Gastrocnemius medialis (tissue), 4 donors: ENCODE data around the gene PTGR3. TPM values are rescaled to one million over a fixed set of nuclear protein-coding genes. Genes with fewer than 3 reads are reported as not detected.

Experiments
- ATAC-seq, 2 donors: fragments of 150-250 bp; one replicate each; pipeline ENCODE4 v1.9.1; 2016
- DNase-seq, 2 donors: peaks; one replicate each; pipeline ENCODE4 v3.0.0-alpha.2; 2019
- H3K27ac ChIP-seq, 4 donors: fragments of 200-600 bp; sonication (generic); 1 replicate in 1 of 4; 2 replicates in 3 of 4; pipeline ENCODE4 v1.5.1; 2016 to 2018; ENCODE audit warnings: mild to moderate bottlenecking in 2 of 4, moderate library complexity in 1 of 4
- H3K27me3 ChIP-seq, 3 donors: fragments of 200-600 bp; sonication (generic) in 2 of 3; 1 replicate in 1 of 3; 2 replicates in 2 of 3; pipeline versions ENCODE4 v1.5.1 to v1.6.0; 2016 to 2019; ENCODE audit warnings: mild to moderate bottlenecking in 1 of 3, moderate library complexity in 1 of 3
- H3K36me3 ChIP-seq, 2 donors: fragments of 200-600 bp; sonication (generic) in 1 of 2; one replicate each; pipeline ENCODE4 v1.5.1; 2017 to 2018
- H3K4me1 ChIP-seq, 2 donors: fragments of 200-600 bp; sonication (generic) in 1 of 2; one replicate each; pipeline ENCODE4 v1.5.1; 2016 to 2017; ENCODE audit warnings: mild to moderate bottlenecking in 2 of 2
- H3K4me3 ChIP-seq, 4 donors: fragments of 200-600 bp; sonication (generic) in 3 of 4; 1 replicate in 1 of 4; 2 replicates in 3 of 4; pipeline ENCODE4 v1.5.1; 2016 to 2019; ENCODE audit warnings: mild to moderate bottlenecking in 2 of 4
- H3K9me3 ChIP-seq, 3 donors: fragments of 200-600 bp; sonication (generic) in 2 of 3; 1 replicate in 1 of 3; 2 replicates in 2 of 3; pipeline ENCODE4 v1.5.1; 2016 to 2019
- CTCF ChIP-seq, 5 experiments: fragments of 450-650 bp in 3 of 5; fragments of 200-600 bp in 2 of 5; sonication (generic) in 2 of 5; IDR thresholded peaks in 4 of 5; conservative IDR thresholded peaks in 1 of 5; 1 replicate in 4 of 5; 2 replicates in 1 of 5; pipeline ENCODE4 v1.5.1; 2016 to 2019; ENCODE audit warnings: antibody characterized with exemption in 5 of 5, mild to moderate bottlenecking in 3 of 5, moderate library complexity in 3 of 5
- POLR2A ChIP-seq, 2 donors: fragments of 450-650 bp; IDR thresholded peaks; one replicate each; pipeline ENCODE4 v1.6.1; 2017; ENCODE audit warnings: antibody characterized with exemption in 2 of 2, mild to moderate bottlenecking in 2 of 2, moderate library complexity in 2 of 2
- in situ Hi-C, 4 donors: fragments of 200-750 bp; cut with MboI; loops; one replicate each; pipeline versions ENCODE4 v1.15.0 to v1.8.0; 2017; ENCODE audit warnings: low sequenced_read_pairs in 4 of 4
- intact Hi-C: fragments of 100-400 bp; cut with DNase I; formaldehyde crosslinking; loops from one replicate; pipeline ENCODE4 v1.15.1; 2023; ENCODE audit warnings: low total_unique reads
- total RNA-seq, 4 donors: library from RNA; depleted of rRNA; stranded (reverse); fragments of >200 nt; gene quantifications; one replicate each; pipeline versions ENCODE4 v1.1.0 to v1.2.3, GENCODE V29; 2016

PTGR3 gene
- total RNA-seq, 4 donors from 2014 or later, result 25.7 to 34.0 (median 29.9) TPM

GRCh38 chr18:75250471-75250821 lies 41.5 kb upstream of the PTGR3 start:
- H3K27ac ChIP-seq, result peak overlapping the region in 1 of 4 donors; percentile 22

GRCh38 chr18:75249672-75250470 lies 40.9 kb upstream of the PTGR3 start:
- no peak overlapping the region for H3K4me3 ChIP-seq
- intact Hi-C loops (no loop called here), in situ Hi-C loops (loop anchor here in 1 of 4 donors (5.0 kb wide), 1 partner anchor 43 kb away; the partner anchor contains the start of gene PTGR3)
- no peaks in the 10 kb centered on the region for H3K36me3 ChIP-seq
- H3K27ac ChIP-seq, result peak overlapping the region in 1 of 4 donors; percentile 22
- H3K27me3 ChIP-seq, result no peaks in the 10 kb centered on the region
- TF ChIP-seq CTCF (IDR thresholded peaks at IDR 0.05 in 4 of 5, conservative IDR thresholded peaks at IDR 0.05 in 1 of 5), result no peak
- no peak for TF ChIP-seq POLR2A (IDR thresholded peaks at IDR 0.05)
- ATAC-seq (no peak), DNase-seq (no peak)
- peaks cover 55 to 58% of the 10 kb centered on the region in 2 donors for H3K4me1 ChIP-seq
- no peaks in the 10 kb centered on the region for H3K9me3 ChIP-seq

More at GRCh38 chr18:75250471-75250821, 41.5 kb upstream of the PTGR3 start:
- in situ Hi-C loops (loop anchor here in 1 of 4 donors (5.0 kb wide), 1 partner anchor 43 kb away; the partner anchor contains the start of gene PTGR3), intact Hi-C loops (no loop called here)
- ATAC-seq (no peak), DNase-seq (no peak)
- Histone ChIP-seq H3K4me3 (no peak overlapping the region), H3K4me1 (peaks cover 52 to 56% of the 10 kb centered on the region in 2 donors), H3K9me3 (no peaks in the 10 kb centered on the region), H3K36me3 (no peaks in the 10 kb centered on the region), H3K27me3 (no peaks in the 10 kb centered on the region)
- no peak for TF ChIP-seq CTCF (IDR thresholded peaks at IDR 0.05 in 4 of 5, conservative IDR thresholded peaks at IDR 0.05 in 1 of 5)
- no peak for TF ChIP-seq POLR2A (IDR thresholded peaks at IDR 0.05)

GRCh38 chr18:75249175-75249518 lies 40.2 kb upstream of the PTGR3 start:
- DNase-seq, result no peak
- in situ Hi-C loops, result no loop called here
- H3K27ac ChIP-seq, result peak overlapping the region; percentile 74 to 77 (median 74)
- intact Hi-C loops, result no loop called here
- peaks cover 54 to 60% of the 10 kb centered on the region in 2 donors for H3K4me1 ChIP-seq
- H3K36me3 ChIP-seq, result no peaks in the 10 kb centered on the region
- H3K9me3 ChIP-seq, result no peaks in the 10 kb centered on the region
- no peak for TF ChIP-seq CTCF (IDR thresholded peaks at IDR 0.05 in 4 of 5, conservative IDR thresholded peaks at IDR 0.05 in 1 of 5)
- no peak for TF ChIP-seq POLR2A (IDR thresholded peaks at IDR 0.05)
- H3K27me3 ChIP-seq, result no peaks in the 10 kb centered on the region
- H3K4me3 ChIP-seq, result no peak overlapping the region
- no peak for ATAC-seq

GRCh38 chr18:75248426-75249174 lies 39.7 kb upstream of the PTGR3 start:
- DNase-seq, result no peak
- in situ Hi-C loops (no loop called here), intact Hi-C loops (loop anchor here (1.0 kb wide), 1 partner anchor 38 kb away; the partner anchor contains the start of gene TSHZ1)
- no peak for ATAC-seq
- no peak for TF ChIP-seq CTCF (IDR thresholded peaks at IDR 0.05 in 4 of 5, conservative IDR thresholded peaks at IDR 0.05 in 1 of 5)
- TF ChIP-seq POLR2A (IDR thresholded peaks at IDR 0.05), result no peak
- H3K27me3 ChIP-seq, result no peaks in the 10 kb centered on the region
- no peaks in the 10 kb centered on the region for H3K9me3 ChIP-seq
- peak overlapping the region; percentile 48 to 58 (median 52) for H3K4me3 ChIP-seq
- H3K27ac ChIP-seq, result peak overlapping the region; percentile 74 to 77 (median 74)
- H3K36me3 ChIP-seq, result no peaks in the 10 kb centered on the region
- peaks cover 49 to 56% of the 10 kb centered on the region in 2 donors for H3K4me1 ChIP-seq
